ENCODE results near the gene APP.

The APP gene

DNA sequence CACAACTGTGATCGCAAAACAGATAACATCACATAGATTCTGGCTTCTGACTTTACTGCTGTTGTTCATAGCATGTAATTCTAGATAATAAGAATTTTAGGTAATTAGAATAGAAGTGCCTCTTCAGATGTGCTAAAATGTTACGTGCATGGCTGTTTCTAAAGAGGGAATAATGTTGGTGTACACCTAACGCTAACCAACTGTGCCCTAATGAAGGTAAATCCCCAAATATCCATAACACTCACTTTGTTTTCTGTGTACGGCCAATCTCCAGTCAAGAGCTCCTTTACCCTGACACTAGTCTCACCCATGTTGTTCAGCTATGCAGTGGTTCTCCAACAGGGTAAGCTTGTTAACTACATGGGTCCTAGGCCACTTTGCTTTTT lies 44.4 kb downstream of the APP start:
- no peak for DNase-seq (ENCODE audit: low spot score)

DNA sequence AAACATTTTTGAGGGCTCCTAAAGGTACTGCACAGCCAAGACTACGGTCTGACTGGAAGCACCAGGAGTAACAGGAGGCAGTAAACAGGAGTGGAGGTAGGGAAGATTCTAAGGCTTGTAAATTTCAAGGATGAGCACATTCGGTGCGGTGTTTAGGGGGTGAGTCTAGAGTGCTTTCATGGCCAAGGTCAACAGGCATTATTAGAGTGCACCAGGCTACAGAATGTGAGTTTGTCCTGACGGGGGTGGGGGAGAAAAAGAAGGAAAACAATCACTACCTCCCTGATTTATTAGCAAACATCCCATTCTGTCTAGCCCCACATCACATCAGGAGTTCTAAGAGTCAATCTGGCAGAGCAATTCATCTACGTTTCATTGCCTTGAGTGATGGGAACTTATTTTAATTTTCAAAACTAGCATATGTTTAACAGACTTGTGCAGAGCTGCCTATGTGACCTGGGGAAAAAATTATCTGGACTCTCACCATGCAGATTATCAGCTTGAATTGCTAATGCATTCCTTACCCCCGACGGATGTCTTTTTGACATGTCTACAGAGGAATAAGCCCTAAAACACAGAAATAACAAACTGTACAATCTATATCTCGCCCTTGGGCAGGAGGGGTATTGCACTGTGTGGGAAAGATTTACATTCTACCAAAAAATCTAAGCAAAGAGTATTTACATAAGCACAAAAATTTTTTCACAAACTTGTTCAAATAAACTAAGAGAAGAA lies 45.0 kb downstream of the APP start:
- DNase-seq (ENCODE audit: low spot score): no peak

DNA sequence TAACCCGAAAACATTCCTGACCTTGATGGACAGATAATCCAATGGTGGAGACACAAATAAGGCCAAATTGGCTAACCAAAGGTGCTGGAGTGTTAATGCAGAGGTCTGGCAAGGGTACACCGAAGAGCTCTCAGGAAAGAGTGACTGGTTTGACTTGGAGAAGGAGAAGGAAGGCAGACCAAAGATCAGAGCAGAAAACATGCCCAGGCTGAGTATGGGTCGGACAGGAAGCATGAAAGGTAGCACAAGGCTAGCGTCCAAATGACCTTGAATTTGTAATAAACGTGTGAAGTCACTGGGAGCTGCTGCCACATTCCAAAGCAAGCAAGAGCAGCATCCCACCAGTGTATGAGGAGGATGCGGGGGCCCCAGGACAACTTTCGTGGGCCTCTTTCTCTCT lies 45.7 kb downstream of the APP start:
- DNase-seq (ENCODE audit: low spot score): no peak

DNA sequence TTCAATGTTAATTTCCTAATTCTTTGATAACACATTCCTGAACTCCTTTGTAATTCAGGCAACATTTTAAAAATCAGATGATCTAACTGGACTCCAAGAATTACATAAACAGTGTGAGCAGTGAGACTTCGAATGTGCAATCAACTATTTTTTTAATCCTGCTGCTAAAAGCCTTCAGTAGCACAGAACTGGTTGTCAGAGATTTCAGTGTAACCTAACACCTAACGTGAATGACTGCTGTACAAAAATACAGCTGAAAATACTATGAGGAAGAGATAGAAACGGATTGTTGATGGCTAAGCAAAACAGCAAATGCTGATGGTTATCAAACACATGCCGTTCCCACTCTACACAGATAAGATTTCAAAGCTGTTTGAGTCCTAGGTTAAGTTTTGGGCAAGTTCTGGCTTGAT lies 46.1 kb downstream of the APP start:
- DNase-seq (ENCODE audit: low spot score): no peak

DNA sequence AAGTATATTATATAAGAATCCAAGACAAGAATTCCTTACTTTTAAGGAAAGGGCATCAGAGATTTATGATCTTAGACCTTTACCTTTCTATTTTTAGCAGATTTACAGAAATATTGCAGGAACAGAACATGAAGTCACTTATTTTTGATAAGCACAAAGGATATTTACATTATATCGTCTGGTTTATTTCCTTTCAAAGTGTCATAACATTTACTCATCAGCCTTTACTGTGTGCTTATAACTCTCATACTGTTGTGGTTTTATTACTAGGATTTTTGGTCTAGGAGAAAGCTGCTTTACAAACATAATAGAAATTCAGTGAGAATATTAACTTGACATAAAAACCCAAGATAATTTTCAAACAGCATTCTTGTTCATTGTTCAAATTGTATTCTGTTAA lies 47.6 kb downstream of the APP start:
- no peak for DNase-seq (ENCODE audit: low spot score)

DNA sequence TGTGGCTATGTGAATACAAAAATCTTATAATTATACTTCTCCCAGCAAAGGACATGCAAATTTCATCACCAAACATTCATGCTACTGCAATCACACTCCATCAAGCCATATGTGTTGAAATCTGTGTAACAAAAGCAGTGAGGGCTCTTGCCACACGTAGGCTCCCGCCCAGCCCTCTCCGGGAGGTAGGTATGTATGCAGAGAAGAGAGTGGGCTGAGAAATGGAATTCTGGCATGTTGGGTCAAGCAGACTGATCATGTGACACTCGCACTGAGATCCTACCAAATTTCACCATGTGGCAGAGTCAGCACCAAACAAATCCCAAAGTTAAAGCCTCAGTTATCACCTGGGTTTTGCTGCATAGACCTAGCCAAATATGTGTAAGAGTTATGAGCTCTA lies 49.7 kb downstream of the APP start:
- no peak for DNase-seq (ENCODE audit: low spot score)

DNA sequence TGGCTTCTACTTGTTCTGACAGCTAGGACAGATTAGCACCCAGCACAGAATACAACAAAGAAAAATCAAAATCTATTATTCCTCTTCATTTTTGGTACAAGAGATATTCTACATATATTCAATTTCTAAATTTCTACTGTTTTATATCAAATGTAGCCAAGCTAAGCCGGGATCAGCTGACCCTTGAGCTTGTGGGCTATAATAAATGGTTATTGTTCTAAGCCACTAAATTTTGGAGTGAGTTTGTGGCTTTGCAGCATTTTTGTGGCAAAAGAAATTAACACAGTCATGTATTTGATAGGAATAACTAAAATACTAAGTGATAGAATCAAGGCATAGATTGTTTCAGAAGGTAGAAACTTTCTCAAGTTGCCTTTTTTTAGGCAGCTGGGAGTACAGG lies 50.7 kb downstream of the APP start:
- no peak for DNase-seq (ENCODE audit: low spot score)

DNA sequence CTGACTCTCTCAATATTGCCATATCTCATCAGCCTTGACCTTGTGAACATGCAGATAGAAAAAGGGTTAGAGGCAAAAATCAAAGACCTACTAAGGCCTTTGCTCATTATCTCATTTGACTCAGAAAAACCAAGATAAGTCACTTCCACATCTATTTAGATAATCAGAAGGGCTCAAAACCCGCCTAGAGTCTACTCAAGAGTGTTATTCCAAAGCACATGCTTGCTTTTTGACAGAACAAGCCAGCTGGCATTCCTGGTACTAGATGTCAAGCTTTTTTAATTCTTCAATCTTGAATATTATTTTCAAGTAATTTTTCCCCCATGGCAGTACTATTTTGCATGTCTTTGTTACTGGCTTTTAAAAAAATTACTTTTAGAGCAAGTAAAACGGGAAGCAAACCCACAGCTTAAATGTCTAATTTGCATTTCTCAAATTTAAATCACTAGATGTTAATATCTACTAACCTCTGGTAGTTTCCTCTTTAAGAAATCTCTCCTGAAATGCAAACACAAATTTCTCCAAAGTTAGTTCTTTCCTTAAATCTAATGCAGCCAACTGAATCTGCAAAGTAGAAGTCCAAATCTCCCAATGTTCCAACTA lies 51.5 kb downstream of the APP start:
- no peak for DNase-seq (ENCODE audit: low spot score)

DNA sequence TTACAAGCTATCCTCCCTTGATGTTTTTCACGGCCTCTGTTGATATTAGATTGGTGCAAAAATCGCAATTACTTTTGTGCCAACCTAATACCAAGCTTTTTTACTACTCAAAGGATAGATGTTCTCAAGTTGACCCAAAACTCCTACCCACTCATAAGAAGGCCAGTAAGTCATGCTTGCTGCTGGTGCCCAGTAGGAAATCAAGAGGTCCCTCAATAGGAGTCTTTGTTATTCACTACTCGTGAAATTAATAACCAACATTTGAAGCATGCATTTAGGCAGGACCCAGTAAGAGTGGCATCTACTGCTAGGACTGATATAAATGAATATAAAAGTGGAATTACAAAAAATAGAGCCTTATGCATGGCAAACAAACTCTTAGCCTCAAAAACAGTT lies 52.6 kb downstream of the APP start:
- DNase-seq (ENCODE audit: low spot score): no peak

DNA sequence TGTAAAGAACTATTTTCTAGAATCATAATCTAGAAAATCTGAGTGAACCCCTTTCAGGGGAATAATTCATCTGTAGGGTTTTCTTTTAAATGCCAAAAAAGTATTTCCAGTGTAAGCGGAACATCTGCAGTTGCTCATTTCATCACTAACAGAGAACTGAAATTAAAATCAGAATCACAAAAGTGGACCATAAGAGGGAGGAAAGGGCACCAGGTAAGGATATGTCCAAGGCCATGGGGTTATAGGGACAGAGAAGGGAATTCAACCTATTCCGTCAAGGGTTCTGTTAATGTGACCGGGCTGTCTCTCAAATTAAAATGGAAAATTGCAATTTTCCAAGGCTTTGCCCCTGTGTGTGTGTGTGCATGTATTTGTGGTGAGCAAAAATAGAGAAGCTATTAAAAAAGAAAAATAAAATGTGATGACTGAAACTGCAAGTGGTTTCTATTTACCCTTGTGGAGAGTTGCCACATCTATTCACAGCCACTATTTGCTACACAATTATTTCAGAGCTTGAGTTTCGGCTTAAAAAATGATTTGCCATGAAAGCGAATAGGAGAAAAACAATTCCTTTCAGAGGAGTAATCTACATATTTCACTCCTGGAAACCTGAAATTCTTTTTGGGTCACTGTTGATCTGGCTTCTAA lies 53.1 kb downstream of the APP start:
- DNase-seq (ENCODE audit: low spot score): no peak

DNA sequence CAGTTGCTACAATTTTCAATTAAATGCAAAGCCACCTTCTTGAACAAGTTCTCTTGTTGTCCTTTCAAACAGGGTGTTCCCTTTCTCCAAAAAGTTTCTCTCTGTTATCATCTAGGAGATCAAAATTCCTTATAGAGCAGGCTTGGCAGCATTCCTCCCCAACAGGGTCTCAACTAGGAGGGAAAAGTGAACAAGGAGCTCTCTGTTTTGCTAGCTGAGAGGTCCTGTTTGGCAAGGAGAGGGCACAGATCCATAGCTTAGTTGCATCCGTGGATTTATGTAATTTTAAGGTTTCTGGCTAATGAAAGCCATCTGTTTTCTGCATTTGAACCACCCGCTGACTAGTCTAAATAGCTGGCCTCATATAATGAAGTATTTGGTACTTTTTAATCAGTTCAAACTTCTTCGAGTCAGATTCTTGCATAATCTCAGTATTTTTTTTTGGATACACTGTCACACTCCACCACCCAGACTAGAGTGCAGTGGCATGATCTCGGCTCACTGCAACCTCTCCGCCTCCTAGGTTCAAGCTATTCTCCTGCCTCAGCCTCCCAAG lies 54.0 kb downstream of the APP start:
- no peak for DNase-seq (ENCODE audit: low spot score)

DNA sequence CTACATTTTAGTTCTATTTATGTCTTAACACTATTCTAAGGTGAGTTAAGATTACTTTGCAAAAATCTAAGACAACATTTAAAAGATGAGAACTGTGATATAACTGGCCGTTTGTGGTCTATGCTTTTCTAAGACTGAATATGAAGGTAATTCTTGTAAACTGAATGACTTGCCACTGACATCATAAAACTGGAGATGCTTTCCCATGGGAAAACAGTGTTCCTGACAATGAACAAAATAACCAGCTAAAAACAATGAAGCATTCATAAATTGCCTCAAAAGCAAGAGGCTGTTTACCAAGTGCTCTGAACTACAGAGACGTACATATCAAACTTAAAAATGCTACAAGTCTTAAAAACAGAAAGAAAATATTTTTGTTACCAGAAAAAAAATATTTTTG lies 54.7 kb downstream of the APP start:
- no peak for DNase-seq (ENCODE audit: low spot score)

DNA sequence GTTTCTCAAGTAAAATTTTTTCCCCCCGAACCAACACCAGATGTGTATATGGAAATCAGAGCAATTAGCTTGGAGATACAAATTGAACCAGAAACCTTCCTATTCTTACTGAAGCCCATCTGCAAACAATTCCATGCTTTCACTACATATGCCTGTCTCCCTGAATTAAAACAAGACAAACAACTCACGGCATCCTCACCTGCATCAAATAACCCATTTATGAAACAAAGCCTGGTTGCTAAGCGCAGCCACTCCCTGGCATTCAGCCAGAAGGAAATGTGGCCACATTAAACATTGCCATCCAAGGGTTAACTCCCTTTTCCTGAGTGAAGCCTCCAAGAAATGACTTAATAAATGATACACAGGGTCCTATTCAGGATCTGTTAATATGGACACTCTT lies 55.3 kb downstream of the APP start:
- no peak for DNase-seq (ENCODE audit: low spot score)

DNA sequence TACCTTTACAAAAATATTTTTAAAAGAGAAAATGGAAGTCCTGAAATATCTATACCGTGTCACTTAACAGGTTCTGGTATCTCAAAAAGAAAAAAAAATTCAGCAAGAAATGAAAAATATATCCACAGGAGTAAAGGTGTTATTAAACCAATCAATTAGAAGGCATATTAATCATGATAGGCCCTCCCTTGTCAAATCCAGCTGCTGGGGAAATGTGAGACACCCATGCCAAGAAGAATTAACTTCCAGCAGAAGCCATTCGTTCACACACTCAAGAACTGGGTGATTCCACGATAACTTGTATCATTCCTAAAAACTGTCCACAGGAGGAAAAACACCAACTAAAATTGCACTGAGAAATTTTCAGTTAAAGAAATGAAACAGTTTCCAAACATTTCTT lies 57.6 kb downstream of the APP start:
- no peak for DNase-seq (ENCODE audit: low spot score)

DNA sequence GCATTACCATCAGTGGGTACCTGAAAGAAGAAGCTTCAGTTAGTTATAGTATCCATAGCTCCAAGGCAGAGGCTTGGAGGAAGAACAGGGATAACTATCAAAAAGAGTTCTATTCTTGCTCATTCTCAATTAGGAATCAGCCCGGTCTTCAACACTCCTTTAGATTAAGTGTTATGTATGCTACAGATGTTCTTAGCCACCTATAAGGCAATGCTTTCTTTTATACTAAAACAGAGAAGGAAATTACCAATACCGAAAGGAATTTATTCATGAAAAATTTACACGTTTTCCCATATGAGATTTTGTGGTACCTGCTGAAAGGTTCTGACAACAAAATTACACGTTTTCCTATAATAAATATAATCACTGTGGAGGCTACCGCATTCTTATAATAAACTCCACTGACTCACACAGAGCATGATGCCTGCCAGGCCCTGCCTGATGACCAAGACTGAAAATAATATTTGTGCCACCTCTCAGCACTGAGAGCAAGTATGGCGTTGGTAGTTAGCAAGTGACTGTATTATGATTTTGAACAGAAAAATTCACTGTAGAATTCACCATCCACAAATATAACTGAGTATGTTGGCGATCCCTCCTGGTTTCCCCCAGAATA lies 58.3 kb downstream of the APP start:
- DNase-seq (ENCODE audit: low spot score): no peak

DNA sequence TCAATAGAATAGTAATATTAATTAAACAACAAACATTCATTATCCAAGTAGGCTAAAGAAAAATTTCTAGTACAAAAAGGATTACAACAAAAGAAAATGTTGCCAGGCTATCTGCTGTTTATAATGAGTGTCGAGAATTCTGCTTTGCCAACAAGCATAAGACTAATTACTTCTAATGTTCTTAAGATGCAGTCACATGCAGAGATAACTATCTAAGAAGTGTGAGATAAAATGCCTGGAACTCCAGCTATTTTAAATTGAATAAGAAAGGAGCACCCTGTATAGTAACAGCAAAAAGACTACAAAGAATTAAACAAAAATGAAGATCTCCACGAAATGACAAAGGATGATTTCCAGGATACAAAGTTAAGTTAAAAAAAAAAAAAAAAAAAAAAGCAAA lies 59.9 kb downstream of the APP start:
- no peak for DNase-seq (ENCODE audit: low spot score)

DNA sequence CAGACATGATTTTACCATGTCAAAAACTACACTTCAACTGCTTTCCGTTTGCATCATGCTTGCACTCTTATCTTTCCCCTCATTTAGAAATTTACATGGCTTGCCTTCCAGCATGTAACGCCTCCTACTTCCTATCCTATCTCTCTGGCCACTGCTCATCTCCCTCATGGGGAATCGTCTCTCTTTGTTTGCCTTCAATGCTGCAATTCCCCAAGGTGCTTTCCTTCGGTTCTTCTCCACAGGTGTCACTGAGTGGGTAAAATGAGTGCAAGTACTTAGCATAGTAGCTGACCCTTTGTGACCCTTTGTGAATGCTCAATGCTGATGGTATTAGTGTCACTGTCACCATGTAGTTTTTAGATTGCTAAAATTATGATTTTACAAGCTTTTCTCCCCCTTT lies 63.1 kb downstream of the APP start:
- DNase-seq (ENCODE audit: low spot score): no peak

DNA sequence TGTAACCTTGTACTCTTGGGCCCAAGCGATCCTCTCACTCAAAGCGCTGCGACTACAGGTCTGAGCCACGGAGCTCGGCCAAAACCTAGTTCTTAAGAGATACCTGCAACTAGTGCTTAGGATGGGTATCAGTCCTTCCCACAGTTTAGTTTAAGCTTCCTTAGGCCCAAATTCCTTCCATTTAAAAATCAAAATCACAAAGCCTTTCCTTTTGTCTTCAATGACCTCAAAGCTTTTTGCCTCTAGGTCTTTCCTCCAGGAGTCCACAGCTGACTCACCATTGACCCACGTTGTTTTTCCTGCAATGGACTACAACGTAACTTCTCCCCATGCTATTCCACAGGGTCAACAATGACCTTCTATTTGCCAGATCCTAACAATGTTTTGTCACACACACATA lies 64.0 kb downstream of the APP start:
- DNase-seq (ENCODE audit: low spot score): no peak

DNA sequence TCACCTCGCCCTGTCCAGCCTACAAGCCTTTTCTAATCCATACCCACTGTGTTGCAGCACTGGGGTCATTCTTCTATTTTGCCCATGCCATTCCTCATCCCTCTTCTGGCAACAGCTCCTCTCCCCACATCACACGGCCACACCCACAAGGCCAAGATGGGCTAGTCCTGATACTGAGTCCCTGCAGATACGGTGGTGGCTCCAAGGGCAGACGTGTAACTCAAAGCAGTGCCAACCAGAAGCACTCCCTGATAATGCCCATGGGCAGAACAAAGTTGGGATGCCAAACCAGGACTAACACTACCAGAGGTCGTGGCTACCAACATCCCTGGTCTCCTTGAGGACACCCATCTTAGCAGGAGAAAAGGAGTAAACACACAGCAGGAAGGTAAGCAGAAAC lies 64.8 kb downstream of the APP start:
- no peak for DNase-seq (ENCODE audit: low spot score)

DNA sequence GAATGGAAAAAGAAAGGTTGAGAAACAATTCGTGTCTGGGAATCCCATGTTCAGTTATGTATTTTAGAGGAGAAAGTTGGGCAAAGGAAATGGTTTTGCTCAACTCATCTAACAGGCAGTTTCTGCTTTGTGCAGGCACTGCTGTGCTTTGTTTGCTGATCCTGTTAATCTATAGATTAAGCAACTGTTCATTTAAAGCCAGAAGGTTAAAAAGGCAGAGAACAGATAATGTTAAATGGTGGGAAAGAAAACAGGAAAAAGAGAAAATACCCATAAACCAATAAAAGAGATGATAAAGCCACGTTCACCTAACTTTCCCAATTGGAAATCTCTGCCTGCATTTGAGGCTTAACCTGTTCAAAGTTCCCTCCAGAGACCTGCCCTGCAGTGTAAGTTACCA lies 70.0 kb downstream of the APP start:
- no peak for DNase-seq (ENCODE audit: low spot score)

DNA sequence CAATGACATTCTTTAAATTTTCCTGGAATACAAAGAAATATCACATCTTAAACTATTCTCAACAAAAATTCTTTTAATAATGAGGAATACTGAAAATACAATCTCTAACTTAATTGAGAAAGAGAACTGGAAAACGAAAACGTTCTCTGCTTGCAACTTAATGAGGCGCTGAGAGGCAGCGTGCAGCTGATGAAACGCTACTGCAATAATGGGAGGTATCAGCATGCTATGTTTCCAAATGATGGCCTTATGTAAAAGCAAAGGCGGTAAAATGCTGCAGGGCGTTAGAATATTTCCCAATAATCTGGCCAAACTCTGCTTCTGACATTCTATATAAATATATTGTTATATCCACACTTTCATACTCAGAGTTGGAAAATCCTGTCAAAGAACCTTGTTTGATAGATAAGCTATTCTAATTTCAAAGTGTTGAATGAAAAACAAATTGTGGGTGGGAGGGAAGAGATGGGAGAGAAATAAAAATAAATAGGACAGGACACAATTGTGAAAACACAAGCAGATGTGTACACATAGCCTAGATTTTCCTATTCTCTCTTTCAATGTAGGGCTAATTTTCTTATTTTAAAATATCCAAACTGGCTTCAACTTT lies 70.9 kb downstream of the APP start:
- no peak for DNase-seq (ENCODE audit: low spot score)

DNA sequence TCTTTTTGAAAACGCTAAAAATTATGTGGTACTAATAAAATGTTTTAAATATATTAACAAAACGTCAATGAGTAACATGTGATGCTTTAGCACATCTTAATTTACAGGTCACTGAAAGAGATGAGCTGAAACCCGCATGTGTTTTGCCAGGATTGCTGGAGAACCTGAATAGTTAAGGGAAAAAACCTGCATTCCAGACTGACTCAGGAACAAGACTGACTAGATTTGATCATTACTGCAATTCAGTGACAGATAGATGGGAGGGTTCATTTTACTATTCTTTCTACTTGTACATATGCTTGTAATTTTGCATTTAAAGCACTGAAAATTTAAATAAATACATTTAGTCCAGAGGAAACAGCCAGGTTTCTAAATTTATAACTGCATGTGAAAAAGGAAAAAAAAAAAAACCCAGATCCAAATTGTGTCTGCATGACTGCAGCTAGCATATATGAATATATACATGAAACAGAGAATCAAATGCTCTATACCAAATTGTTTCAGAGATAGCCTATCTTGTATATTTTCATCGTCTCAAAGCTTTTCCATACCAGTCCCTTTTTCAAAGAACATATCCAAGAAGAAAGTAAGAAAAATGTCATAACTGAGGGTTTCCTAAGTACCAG lies 71.7 kb downstream of the APP start:
- no peak for DNase-seq (ENCODE audit: low spot score)
